H9 (cell line): ENCODE data around the gene TRIB2. TPM values are rescaled to one million over a fixed set of nuclear protein-coding genes. Genes with fewer than 3 reads are reported as not detected.

Source experiments
- DNase-seq: peaks from one replicate; pipeline ENCODE4 v3.0.0-alpha.2; 2017
- H2AFZ ChIP-seq: one replicate; pipeline ENCODE4 v1.6.1; 2013; ENCODE audit warnings: mild to moderate bottlenecking, low read length, control low read depth, moderate library complexity
- H2AK5ac ChIP-seq: 2 replicates; pipeline ENCODE4 v1.6.1; 2013; ENCODE audit warnings: low read length, control low read depth, mixed read lengths; ENCODE audit not compliant: insufficient read length
- H2BK120ac ChIP-seq: one replicate; pipeline ENCODE4 v1.6.1; 2013; ENCODE audit warnings: low read depth, mild to moderate bottlenecking, low read length, control low read depth, inconsistent platforms; ENCODE audit not compliant: poor library complexity, severe bottlenecking
- H2BK12ac ChIP-seq: 2 replicates; pipeline ENCODE4 v1.6.1; 2013; ENCODE audit warnings: low read length, control low read depth, mixed read lengths, low read depth; ENCODE audit not compliant: insufficient read length
- H2BK15ac ChIP-seq: 2 replicates; pipeline ENCODE4 v1.6.1; 2013; ENCODE audit warnings: low read depth, low read length, control low read depth
- H2BK20ac ChIP-seq: one replicate; pipeline ENCODE4 v1.6.1; 2013; ENCODE audit warnings: low read depth, mild to moderate bottlenecking, low read length, control low read depth, inconsistent platforms; ENCODE audit not compliant: poor library complexity, severe bottlenecking
- H2BK5ac ChIP-seq: 2 replicates; pipeline ENCODE4 v1.6.1; 2013; ENCODE audit warnings: low read length, control low read depth, mixed read lengths; ENCODE audit not compliant: insufficient read length
- H3K14ac ChIP-seq: 2 replicates; pipeline ENCODE4 v1.6.1; 2013; ENCODE audit warnings: low read length, control low read depth; ENCODE audit not compliant: insufficient read depth
- H3K18ac ChIP-seq: 2 replicates; pipeline ENCODE4 v1.6.1; 2013; ENCODE audit warnings: low read depth, mild to moderate bottlenecking, mixed read lengths, low read length, control low read depth; ENCODE audit not compliant: insufficient read length
- H3K23ac ChIP-seq: 2 replicates; pipeline ENCODE4 v1.6.1; 2013; ENCODE audit warnings: low read length, control low read depth, mixed read lengths, low read depth; ENCODE audit not compliant: insufficient read length
- H3K23me2 ChIP-seq: 2 replicates; pipeline ENCODE4 v1.6.1; 2013; ENCODE audit warnings: low read depth, mild to moderate bottlenecking, mixed read lengths, low read length, control low read depth; ENCODE audit not compliant: insufficient read length, poor library complexity, severe bottlenecking
- H3K27ac ChIP-seq: 2 replicates; pipeline ENCODE4 v1.5.1; 2013; ENCODE audit warnings: low read length, control low read depth, mixed read lengths, low read depth; ENCODE audit not compliant: insufficient read length
- H3K27me3 ChIP-seq: 2 replicates; pipeline ENCODE4 v1.6.1; 2013; ENCODE audit warnings: low read length, control low read depth, inconsistent platforms; ENCODE audit not compliant: insufficient read depth
- H3K4ac ChIP-seq: 2 replicates; pipeline ENCODE4 v1.6.1; 2013; ENCODE audit warnings: low read depth, mild to moderate bottlenecking, control low read depth, inconsistent platforms, low read length, moderate library complexity
- H3K4me1 ChIP-seq: 2 replicates; pipeline ENCODE4 v1.6.1; 2013; ENCODE audit warnings: low read length, control low read depth, inconsistent platforms; ENCODE audit not compliant: insufficient read depth
- H3K4me2 ChIP-seq: 2 replicates; pipeline ENCODE4 v1.6.1; 2013; ENCODE audit warnings: low read length, control low read depth, mixed read lengths; ENCODE audit not compliant: insufficient read length, insufficient read depth
- H3K56ac ChIP-seq: 2 replicates; pipeline ENCODE4 v1.6.1; 2013; ENCODE audit warnings: low read depth, mild to moderate bottlenecking, mixed read lengths, low read length, control low read depth; ENCODE audit not compliant: insufficient read length
- H3K79me1 ChIP-seq: 2 replicates; pipeline ENCODE4 v1.6.1; 2013; ENCODE audit warnings: low read depth, mild to moderate bottlenecking, moderate library complexity, low read length, control low read depth, inconsistent platforms; ENCODE audit not compliant: insufficient read depth, poor library complexity, severe bottlenecking
- H3K79me2 ChIP-seq: 2 replicates; pipeline ENCODE4 v1.6.1; 2013; ENCODE audit warnings: low read length, control low read depth, inconsistent platforms; ENCODE audit not compliant: insufficient read depth
- H3K9ac ChIP-seq: 2 replicates; pipeline ENCODE4 v1.6.1; 2013; ENCODE audit warnings: low read length, control low read depth, mixed read lengths; ENCODE audit not compliant: insufficient read length; ENCODE audit errors: extremely low read depth
- H3K9me3 ChIP-seq: one replicate; pipeline ENCODE4 v1.6.1; 2013; ENCODE audit warnings: low read depth, low read length, inconsistent platforms; ENCODE audit not compliant: control insufficient read depth
- H3T11ph ChIP-seq: one replicate; pipeline ENCODE4 v1.6.1; 2013; ENCODE audit warnings: mild to moderate bottlenecking, low read length, control low read depth, inconsistent platforms
- H4K20me1 ChIP-seq: one replicate; pipeline ENCODE4 v1.6.1; 2013; ENCODE audit not compliant: control insufficient read depth, insufficient read length, insufficient read depth
- H4K5ac ChIP-seq: 2 replicates; pipeline ENCODE4 v1.6.1; 2013; ENCODE audit warnings: low read depth, mild to moderate bottlenecking, mixed read lengths, low read length, control low read depth; ENCODE audit not compliant: insufficient read length
- H4K8ac ChIP-seq: replicated peaks from 2 replicates; pipeline ENCODE4 v1.6.1; 2013; ENCODE audit warnings: low read length, control low read depth, mixed read lengths, low read depth; ENCODE audit not compliant: insufficient read length
- H4K91ac ChIP-seq: 2 replicates; pipeline ENCODE4 v1.6.1; 2013; ENCODE audit warnings: low read depth, mild to moderate bottlenecking, moderate library complexity, mixed read lengths, low read length, control low read depth; ENCODE audit not compliant: insufficient read length
- H3K27ac Mint-ChIP-seq, 3 experiments: 2 replicates in 2 of 3; 3 replicates in 1 of 3; pipeline ENCODE4 v1.8.0; 2020 to 2021; ENCODE audit warnings: mixed read lengths in 3 of 3, mild to moderate bottlenecking in 1 of 3, moderate library complexity in 1 of 3
- H3K27me3 Mint-ChIP-seq: 2 replicates; pipeline ENCODE4 v1.8.0; 2021; ENCODE audit warnings: low read depth, mild to moderate bottlenecking, moderate library complexity, mixed read lengths
- H3K36me3 Mint-ChIP-seq, 3 experiments: 2 replicates in 2 of 3; 3 replicates in 1 of 3; pipeline ENCODE4 v1.8.0; 2020 to 2021; ENCODE audit warnings: low read depth in 3 of 3, mixed read lengths in 3 of 3; ENCODE audit not compliant: insufficient read depth in 1 of 3
- H3K4me1 Mint-ChIP-seq, 2 experiments: 2 replicates each; pipeline ENCODE4 v1.8.0; 2020; ENCODE audit warnings: mixed read lengths in 2 of 2
- H3K4me3 Mint-ChIP-seq, 2 experiments: 2 replicates in 1 of 2; 3 replicates in 1 of 2; pipeline ENCODE4 v1.8.0; 2020 to 2021; ENCODE audit warnings: mild to moderate bottlenecking in 2 of 2, mixed read lengths in 2 of 2, moderate library complexity in 1 of 2
- H3K9me3 Mint-ChIP-seq, 2 experiments: 2 replicates in 1 of 2; 3 replicates in 1 of 2; pipeline ENCODE4 v1.8.0; 2020; ENCODE audit warnings: mild to moderate bottlenecking in 2 of 2, mixed read lengths in 2 of 2, moderate library complexity in 1 of 2
- WGBS: extraction: QIAGEN DNeasy Blood & Tissue Kit; methylation state at CpG from one replicate; pipeline ENCODE4 v1.1.7; 2013; ENCODE audit warnings: missing lambda C conversion rate, low lambda C conversion rate, mixed read lengths; ENCODE audit not compliant: insufficient read length; ENCODE audit errors: extremely low coverage; 5-methylcytosine and 5-hydroxymethylcytosine counted together
- total RNA-seq: library from RNA; stranded (reverse); gene quantifications from 2 replicates; pipeline ENCODE4 v1.2.1, GENCODE V29; 2021
- TF ChIP-seq, protein P1 (sequence below): fragments of 200-600 bp; sonication (generic); conservative IDR thresholded peaks from 3 replicates; pipeline ENCODE4 v1.8.0; 2021; ENCODE audit warnings: antibody characterized with exemption, mild to moderate bottlenecking

Gene TRIB2
- total RNA-seq, 1 experiment from 2014 or later: 41.9 TPM

DNA sequence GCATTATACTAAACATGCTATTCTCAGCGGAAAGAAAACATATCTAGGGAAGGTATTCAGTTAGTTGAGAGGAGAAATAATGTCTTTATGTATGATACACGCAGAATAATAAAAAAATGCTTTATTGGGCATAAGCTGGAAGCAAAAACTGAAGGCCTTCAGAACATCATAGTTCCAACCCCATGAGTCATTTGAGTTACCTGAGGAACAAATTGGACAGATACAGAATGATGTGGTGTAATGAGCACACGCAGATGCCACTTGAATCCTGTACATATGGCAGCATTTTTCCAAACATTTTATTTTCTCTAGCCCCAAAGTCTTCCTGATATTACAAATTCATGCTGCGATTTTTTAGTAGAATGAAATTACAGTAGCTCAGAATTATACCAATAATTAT, 23.2 kb upstream of the TRIB2 start:
- Histone ChIP-seq H3K9me3 (no peaks in the 10 kb centered on the region), H3K27ac (no peak overlapping the region), H3K79me2 (no peaks in the 10 kb centered on the region), H4K8ac (no peak overlapping the region), H2BK20ac (no peak overlapping the region), H3K23ac (no peak overlapping the region), H3K9ac (no peak overlapping the region), H2BK12ac (no peak overlapping the region), H3K4ac (no peak overlapping the region), H3K79me1 (no peaks in the 10 kb centered on the region), H4K20me1 (no peaks in the 10 kb centered on the region), H3K27me3 (no peaks in the 10 kb centered on the region), H3K23me2 (no peaks in the 10 kb centered on the region), H3K4me2 (no peak overlapping the region), H2BK15ac (no peak overlapping the region), H2BK5ac (no peak overlapping the region), H3K18ac (no peak overlapping the region), H2AK5ac (no peak overlapping the region), H4K91ac (no peak overlapping the region), H2AFZ (no peak overlapping the region), H2BK120ac (no peak overlapping the region), H3K56ac (no peak overlapping the region), H3K4me1 (no peaks in the 10 kb centered on the region), H4K5ac (no peak overlapping the region), H3K14ac (no peak overlapping the region), H3T11ph (no peak overlapping the region)
- Mint-ChIP-seq H3K27ac (no peak overlapping the region), H3K4me1 (no peaks in the 10 kb centered on the region), H3K4me3 (no peak overlapping the region), H3K36me3 (peaks cover 11 to 38% (median 25%) of the 10 kb centered on the region in 3 experiments), H3K9me3 (peaks cover 31 to 43% of the 10 kb centered on the region in 2 experiments), H3K27me3 (no peaks in the 10 kb centered on the region)
- DNase-seq: no peak
- WGBS: no CpG with 5 or more reads among the region's 4 CpGs
- TF ChIP-seq, protein P1, sequence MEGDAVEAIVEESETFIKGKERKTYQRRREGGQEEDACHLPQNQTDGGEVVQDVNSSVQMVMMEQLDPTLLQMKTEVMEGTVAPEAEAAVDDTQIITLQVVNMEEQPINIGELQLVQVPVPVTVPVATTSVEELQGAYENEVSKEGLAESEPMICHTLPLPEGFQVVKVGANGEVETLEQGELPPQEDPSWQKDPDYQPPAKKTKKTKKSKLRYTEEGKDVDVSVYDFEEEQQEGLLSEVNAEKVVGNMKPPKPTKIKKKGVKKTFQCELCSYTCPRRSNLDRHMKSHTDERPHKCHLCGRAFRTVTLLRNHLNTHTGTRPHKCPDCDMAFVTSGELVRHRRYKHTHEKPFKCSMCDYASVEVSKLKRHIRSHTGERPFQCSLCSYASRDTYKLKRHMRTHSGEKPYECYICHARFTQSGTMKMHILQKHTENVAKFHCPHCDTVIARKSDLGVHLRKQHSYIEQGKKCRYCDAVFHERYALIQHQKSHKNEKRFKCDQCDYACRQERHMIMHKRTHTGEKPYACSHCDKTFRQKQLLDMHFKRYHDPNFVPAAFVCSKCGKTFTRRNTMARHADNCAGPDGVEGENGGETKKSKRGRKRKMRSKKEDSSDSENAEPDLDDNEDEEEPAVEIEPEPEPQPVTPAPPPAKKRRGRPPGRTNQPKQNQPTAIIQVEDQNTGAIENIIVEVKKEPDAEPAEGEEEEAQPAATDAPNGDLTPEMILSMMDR: no peak
